DMS 273 (cell line): ENCODE data around the gene CHST3.

Experiments
- DNase-seq: peaks from one replicate; lab custom pipeline; 2025; ENCODE audit not compliant: unreplicated experiment; lab: John Stamatoyannopoulos, UW

CHST3 gene

DNA sequence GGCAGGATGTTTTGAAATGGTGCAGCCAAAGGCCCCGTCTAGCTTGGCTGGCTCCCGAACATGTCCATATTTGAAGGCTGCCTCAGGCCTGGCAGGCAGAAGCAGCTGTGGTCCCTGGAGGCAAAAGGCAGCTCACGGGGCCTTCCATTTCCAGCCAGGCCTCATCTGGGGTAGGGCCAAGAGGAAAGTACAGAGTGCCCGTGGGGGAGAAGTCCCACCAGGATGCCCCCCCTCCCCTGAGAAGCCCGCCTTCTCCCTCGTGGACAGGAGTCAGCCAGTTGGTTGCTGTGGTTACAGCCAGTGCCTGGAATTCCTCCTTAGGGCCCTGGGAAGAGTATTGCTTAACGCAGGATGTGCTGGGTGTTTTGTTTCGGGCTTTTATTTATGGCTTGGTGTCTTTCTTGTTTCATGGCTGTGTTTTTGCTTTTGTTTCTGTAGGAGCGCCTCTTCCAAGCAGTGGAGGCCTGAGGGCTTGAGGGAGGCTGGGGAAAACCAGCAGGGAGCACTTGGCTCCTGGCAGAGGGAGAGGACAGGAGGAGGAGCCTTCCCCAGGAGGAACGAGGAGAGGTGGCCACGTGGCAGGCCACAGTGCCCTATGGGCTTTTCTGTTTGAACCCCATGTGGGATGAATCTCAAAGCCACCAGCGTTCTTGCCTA is 45.4 kb downstream of the CHST3 start:
- DNase-seq: peak; percentile 68

DNA sequence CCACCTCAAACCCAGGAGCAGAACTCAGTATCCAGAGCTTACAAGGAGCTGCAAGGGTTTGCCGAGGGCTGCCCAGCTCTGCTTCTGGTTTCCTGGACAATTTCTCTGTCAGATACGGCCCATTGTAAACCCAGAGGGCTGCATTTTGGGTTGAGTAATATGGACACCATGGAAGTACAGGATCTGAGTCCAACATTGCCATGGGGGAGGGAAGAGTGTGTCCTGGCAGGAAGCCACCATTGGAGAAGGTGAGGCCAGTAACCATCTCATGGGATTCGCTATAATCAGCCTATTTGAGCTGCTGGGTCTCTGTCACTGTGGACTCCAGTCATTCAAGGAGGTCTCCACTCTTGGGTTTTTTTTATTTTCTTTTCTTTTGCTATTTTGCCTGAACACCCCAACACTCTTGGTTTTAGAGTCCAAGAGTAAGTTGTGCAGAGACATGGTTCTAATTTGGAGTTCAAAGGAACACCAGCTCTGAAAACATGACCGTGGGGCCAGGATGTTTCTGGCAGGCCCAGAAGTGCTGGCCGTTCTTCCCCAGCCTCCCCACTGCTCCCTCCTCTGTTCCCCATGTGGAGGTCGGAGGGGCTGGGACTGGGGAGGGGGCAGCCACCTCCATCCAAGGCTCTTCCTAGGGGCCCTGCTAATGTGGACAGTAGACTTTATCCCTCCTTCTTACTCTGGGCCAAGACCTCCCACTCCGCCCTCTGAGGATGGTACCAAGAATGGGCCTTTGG is 46.2 kb downstream of the CHST3 start:
- DNase-seq: no peak

GRCh38 chr10:72011016-72011415 is 46.8 kb downstream of the CHST3 start:
- DNase-seq: no peak

DNA sequence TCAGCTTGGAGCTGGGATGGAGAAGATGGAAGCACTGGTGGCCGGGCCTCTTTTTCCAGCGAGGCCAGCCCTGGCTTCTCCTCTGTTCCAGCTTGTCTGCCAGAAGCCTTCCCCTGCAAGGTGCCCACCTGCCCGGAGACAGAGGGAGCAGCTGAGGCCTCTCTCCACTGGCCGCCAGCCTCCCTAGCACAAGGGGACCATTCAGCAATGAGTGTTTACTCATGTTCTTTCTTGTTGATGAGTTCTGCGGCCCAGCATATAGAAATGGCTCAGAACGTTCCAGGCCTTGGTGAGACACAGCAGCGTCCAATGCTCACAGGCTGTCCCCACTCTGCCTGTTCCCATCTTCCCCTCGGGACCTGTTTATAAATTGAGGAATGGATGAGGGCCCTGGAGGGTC is 47.3 kb downstream of the CHST3 start:
- no peak for DNase-seq

- peak; percentile 56 for DNase-seq
Observed at GRCh38 chr10:72011976-72012512, 47.8 kb downstream of the CHST3 start.

DNA sequence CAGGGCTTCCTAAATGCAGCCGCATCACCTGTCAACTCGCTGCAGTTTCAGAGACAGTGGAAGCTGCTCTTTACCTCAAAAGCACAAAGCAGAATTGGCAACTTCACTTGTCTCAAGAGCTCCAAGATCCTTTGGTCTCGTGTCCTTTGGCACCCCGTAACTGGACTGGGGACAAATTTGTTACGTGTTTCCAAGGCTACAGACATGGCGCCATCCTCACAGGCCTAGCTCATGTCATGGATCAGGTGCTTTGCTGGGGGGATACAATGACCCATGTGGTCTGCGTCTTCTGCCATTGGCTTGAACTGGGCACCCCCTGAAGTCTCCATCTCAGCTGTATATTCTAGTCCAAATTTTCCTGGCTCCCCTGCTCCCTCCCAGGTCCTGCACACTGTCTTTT is 48.6 kb downstream of the CHST3 start:
- DNase-seq: no peak

- peak; percentile 23 for DNase-seq
Observed at GRCh38 chr10:72013202-72013945, 49.2 kb downstream of the CHST3 start.

DNA sequence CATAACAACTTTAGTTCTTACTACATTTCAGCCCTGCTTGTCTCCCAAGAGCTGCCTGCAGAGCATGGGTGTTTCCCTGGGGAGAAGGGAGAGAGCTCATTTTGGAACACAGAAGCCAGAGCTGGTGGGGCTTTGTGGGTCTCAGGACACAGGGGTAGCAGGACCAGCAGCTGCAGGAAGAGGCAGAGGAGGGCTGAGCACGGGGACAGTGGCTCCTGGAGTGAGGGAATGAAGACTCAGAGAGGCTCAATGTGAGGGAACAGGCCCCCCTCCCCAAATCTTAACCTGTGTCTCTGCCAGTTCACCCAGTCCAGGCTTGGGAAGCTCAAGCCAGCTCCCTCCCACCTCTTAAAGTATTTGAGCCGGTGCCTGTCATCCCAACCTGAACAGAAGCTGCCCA is 50.0 kb downstream of the CHST3 start:
- DNase-seq: no peak

GRCh38 chr10:72014785-72015480 is 50.7 kb downstream of the CHST3 start:
- DNase-seq: no peak

GRCh38 chr10:72015841-72016240 is 51.6 kb downstream of the CHST3 start:
- no peak for DNase-seq

DNA sequence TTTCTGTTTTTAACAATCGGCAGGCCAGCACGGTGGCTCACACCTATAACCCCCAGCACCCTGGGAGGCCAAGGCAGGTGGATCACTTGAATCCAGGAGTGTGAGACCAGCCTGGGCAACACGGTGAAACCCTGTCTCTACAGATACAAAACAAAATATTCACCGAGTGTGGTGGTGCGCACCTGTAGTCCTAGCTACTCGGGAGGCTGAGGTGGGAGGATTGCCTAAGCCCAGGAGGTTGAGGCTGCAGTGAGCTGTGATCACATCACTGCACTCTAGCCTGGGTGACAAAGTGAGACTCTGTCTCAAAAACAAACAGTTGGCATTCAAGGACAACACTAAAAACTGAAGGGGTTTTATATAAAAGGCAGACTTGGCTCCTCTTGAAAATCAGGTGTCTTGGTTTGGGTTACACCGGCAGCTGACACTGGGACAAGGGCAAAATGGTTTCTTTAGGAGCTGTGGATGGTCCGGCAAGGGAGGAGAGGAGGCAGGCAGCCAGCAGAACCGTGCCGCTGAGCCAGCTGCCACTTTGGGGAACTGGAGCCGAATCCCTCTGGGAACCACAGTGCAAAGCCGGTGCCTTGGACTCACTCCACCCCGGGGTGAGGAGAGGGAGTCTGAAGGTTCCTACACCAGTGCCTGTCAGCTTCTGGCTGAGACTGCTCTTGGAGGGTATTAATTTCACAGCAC is 52.6 kb downstream of the CHST3 start:
- peak; percentile 77 for DNase-seq

DNA sequence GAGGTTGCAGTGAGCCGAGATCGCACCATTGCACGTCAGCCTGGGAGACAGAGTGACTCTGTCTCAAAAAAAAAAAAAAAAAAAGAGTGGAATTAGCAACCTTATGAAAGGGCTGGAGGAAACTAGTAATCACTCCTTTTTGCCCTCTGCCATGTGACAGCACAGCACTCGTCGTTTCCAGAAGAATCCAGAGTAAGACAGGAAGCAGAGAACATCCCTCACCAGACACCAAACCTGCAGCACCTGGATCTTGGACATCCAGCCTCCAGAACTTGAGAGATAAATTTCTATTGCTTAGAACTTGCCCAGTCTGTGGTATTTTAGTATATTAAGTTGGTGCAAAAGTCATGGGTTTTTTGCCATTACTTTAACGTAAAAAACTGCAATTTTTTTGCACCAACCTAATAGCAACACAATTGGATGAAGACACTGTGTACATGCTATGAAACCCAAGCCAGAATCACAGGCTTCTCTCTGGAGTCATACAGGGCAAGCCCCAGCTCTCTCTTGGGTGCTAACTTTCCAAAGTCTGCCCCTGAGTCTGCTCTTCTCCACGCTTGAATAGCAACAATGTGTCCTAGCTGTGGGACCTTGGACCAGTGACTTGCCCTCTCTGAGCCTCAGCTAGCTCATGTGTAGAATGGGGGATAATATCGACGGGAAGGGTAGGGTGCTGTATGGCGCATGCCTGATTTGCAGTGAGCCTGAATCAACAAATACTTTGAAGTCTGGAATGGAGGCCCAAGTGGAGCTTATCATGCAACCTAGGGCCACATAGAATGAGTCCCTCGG is 55.1 kb downstream of the CHST3 start:
- no peak for DNase-seq

DNA sequence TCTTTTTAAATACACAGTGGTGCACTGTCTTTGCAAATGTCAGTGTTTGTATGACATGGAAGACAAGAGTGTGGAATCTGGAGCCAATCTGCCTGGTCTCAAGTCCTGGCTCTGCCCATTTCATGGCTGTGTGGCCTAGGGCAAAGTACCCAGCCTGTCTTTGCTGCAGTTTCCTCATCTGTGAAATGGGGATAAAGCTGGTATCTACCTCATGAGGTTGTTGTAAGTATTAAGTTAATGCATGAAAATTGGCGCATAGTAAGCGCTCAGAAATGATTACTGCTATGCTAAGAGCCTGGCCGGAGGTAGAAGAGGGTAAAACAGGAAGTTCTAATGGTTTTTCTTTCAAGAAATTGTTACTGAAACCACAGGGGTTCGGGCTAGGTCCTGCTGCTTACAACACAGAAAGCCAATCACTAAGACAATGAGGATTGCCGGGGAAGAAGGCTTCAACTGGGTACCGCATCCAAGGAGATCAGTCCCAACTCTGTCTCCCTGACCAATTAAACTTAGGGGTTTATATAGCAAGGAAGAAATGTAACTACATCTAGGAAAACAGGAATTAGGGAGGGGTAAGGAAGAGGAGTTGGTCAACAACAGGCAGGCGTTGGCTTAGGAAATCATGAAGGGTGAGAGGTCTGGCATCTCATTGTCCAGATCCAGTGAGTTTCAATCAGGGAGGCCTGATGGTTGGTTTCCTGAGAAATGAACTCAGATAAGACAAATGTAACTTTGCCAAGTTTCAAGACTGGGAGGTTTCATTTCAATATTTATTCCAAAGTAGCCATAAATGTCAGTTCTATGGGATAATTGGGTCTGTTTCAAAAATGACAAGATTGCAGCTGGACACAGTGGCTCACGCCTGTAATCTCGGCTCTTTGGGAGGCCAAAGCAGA is 57.0 kb downstream of the CHST3 start:
- DNase-seq: no peak

DNA sequence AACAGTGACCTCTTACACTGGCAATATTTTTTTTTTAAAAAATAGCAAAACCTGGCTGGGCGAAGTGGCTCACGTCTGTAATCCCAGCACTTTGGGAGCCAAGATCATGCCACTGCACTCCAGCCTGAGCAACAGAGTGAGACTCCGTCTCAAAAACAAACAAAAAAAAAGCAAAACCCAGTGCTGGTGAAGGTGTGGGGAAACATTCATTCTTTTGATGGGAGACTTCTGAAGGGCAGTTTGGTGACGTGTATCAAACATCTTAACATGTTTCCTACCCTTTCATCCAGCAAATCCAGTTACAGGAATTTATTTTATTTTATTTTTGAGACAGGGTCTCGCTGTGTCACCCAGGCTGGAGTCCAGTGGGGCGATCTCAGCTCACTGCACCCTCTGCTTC is 58.0 kb downstream of the CHST3 start:
- DNase-seq: no peak

DNA sequence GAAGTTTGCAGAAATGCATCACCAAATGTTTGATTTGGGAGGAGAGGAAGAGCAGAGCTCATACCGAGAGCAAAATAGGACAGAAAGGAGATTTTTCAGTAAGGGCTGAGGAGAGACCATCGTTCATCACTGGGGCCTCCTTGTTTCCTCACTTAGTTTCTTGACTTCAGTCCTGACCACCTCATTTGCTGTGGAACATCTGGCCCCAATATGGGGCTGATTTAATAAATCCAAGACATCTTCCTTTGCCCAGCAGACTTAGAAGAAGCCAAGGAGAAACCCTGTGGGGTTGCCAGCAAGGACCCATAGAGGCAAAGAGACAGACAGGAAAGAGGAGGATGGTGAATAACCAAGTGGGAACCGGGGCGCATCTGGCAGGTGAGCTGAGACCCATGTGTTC is 60.4 kb downstream of the CHST3 start:
- DNase-seq: no peak

DNA sequence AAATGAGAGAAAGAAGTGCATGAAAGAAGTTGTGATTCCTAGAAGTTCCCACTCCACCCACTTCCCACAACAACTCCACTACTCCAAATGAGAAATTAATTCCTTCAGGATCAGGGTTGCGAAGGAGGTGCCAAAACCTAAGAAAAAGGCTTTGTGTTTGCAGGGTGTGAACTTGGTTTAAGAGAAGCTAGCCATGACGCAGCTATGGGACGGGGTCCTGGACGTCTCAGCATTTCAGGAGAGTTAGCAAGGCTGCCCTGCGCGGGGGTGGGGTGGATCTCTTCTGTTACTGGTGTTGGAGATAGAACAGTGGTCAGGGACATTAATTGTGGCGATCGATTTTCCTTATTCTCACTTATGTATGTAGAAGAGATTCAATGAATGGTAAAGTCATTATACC is 61.2 kb downstream of the CHST3 start:
- no peak for DNase-seq

- no peak for DNase-seq
Observed at GRCh38 chr10:72025832-72026231, 61.6 kb downstream of the CHST3 start.

- DNase-seq: peak; percentile 16
Observed at GRCh38 chr10:72026278-72027111, 62.3 kb downstream of the CHST3 start.
